GM12875 (cell line): ENCODE measurements around the gene SESN1.

ENCODE experiments used
- H3K4me3 ChIP-seq: one replicate; pipeline ENCODE4 v1.5.1; 2011; ENCODE audit warnings: low read depth, low read length, control low read depth
- TF ChIP-seq, protein P1 (sequence below): IDR thresholded peaks from 2 replicates; pipeline ENCODE4 v1.5.1; 2011; ENCODE audit warnings: low read depth, mild to moderate bottlenecking, control low read depth, inconsistent platforms, low read length, moderate library complexity, borderline replicate concordance; ENCODE audit not compliant: insufficient read depth

Gene SESN1

DNA sequence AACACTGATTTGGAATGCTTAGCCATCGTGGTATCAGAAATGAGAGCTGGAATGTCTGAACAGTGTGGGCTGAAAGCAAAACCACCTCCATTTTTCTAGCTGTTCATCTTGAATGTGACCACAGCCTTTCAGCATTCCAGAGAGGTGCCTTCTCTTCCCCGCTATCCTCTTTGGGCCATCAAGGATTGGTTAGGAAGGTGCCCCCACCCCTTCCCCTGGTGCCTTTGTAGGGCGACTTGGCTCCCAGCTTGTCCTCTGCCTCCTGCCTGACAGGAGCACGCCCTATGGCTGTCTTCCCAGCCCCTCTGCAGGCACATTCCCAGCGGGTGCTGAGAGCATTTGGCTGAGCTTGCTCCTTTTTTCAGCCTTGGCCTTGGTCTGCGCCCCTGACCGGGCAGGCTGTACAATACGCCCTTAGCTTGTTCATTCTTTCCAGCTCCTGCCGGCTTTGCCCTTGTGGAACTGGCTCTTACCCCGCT, 148.9 kb downstream of the SESN1 start:
- H3K4me3 ChIP-seq, result no peak overlapping the region
- TF ChIP-seq, protein P1, sequence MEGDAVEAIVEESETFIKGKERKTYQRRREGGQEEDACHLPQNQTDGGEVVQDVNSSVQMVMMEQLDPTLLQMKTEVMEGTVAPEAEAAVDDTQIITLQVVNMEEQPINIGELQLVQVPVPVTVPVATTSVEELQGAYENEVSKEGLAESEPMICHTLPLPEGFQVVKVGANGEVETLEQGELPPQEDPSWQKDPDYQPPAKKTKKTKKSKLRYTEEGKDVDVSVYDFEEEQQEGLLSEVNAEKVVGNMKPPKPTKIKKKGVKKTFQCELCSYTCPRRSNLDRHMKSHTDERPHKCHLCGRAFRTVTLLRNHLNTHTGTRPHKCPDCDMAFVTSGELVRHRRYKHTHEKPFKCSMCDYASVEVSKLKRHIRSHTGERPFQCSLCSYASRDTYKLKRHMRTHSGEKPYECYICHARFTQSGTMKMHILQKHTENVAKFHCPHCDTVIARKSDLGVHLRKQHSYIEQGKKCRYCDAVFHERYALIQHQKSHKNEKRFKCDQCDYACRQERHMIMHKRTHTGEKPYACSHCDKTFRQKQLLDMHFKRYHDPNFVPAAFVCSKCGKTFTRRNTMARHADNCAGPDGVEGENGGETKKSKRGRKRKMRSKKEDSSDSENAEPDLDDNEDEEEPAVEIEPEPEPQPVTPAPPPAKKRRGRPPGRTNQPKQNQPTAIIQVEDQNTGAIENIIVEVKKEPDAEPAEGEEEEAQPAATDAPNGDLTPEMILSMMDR, result no peak

DNA sequence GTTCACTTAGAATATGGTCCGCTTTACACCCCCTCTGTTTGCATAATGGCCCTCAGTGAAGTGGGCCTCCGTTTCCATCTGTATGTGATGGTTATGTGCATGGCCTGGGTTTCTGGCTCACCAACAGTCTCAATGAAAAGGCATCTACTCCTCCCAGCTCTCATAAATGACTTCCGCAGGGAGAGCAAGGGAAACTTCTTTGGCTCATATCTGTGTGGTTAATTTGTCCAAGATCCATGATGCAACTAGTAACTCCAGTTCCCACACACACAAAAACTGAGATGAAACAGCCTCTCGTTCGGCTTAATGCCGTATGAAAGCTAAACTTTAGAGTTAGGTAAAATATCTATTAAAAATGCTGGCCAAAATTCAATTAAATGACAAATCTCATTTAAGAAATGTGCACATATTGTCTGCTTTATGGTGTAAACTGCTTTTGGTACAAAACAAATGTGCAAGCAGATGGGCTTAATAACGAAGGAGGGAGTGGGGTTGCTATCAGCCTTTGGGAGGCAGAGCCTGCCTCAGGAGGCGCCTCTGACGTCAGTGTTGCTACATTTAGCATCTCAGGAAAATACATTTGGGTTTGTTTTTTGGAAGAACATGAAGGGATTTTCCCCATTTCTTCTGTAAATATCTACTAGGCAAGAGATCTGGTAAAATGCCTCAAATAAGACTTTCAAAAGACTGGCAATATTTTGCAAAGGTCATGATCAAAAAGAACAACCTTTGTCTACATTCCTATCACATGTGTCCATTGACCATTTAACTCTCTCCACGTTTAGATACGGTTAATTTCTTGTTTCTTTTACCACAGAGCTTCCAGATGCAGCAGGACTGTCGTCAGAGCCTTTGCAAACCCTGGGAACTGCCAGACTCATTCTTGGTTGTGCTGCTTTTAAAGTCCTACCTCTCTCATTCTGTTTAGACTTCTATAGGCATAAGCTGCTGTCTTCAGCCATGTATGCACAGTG, 149.7 kb downstream of the SESN1 start:
- TF ChIP-seq, protein P1, result no peak
- no peak overlapping the region for H3K4me3 ChIP-seq

DNA sequence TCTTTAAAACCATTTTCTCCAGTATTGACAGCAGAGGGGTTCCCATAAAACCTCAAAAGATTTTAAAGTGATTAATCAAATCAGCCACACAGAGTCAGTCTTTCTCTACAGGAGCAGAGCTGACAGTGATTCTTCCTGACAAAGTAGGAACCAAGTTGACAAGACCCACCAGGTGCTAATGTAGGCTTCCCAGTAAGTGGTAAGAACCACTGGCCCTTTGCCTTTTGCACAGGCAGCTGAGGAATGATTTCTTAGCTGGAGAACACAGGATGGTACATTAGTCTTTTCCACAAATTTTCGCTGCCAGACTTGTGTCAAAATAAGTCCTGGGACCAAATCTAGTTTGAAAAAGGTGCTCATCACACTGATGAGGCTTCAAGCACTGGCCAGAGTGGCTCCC, 150.6 kb downstream of the SESN1 start:
- TF ChIP-seq, protein P1, result no peak
- no peak overlapping the region for H3K4me3 ChIP-seq

DNA sequence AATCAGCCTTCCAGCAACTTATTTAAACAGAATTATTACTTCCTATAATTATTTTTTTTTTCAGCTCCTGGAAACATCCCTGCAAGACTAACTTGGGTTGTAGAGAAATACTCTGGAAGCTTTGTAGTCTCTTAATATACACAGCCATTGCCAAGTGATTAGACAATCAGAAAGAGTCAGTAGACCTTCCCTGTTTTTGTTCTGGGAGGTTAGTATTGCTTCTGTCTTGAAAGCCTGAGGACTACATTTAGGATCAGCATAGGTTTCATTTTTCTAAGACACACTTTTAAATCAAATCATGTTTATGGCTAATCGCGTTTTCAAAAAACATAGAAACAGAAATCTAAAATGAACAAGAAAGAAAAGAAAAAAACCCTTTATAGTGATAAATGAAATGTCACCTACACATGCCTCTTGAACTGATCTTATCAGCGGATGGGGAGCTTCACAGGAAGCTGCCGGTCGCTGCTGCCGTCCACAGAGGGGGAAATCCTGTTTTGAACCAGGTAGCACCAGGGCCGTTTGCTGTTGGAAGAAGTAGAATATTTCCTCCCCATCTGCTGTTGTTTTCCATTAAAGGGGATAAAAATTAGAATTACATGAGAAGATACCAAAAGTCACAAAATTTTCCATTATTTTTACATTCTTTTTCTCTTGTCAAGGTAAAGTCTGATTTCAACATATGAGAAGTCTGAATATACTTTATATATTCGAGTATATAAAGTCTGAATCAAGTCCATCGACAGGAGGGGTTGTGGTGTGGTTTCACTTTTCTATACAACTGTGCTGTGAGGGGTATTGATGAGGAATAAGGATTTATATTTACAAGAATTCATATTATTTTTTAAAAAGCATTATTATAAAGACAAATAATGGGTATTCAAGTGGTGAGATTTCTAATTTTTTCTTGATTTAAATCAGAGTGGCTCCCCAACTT, 151.8 kb downstream of the SESN1 start:
- H3K4me3 ChIP-seq, result no peak overlapping the region
- TF ChIP-seq, protein P1, result no peak

GRCh38 chr6:108941859-108942258, 152.8 kb downstream of the SESN1 start:
- TF ChIP-seq, protein P1, result no peak
- H3K4me3 ChIP-seq, result no peak overlapping the region

- no peak overlapping the region for H3K4me3 ChIP-seq
- TF ChIP-seq, protein P1, result no peak
Measured at GRCh38 chr6:108941281-108941680, 153.4 kb downstream of the SESN1 start.
